ENCODE results near the gene LYPD6B.

LYPD6B gene

DNA sequence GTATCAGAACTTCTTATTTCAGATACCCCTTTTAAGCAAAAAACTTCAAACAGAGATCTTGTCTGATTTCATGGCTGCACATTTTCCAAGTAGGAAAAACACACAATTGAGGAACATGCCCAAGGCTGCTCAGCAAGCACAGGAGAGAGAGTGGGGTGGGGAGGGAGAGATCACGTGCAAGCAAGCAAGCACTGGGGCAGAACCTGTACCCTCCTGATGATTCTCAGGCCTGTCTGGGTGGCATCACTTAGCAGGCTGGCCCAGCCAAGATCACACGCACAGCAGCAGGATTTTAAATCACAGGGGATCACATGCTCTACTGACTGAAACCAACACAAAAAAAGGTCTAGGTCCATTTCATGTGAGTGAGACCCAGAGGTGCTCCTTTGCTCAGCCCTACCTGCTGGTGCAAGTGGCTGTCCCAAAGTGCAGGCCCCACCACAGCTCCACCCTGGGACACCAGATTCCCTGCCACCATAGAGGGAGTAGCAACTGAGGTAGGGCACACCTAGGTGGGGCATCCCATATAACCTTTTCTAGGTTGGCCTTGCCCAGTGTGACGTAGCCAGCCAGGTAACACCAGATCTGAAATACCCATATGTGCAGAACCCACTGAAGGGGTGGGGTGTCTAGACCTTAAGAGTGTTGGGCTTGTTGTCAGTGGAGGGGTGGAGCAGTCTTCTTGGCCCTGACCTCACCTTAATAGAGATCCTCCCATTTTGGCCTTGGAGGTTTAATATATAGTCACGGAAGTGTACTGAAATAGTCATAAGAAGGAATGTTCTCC lies 1.8 kb upstream of the LYPD6B start:
- Histone ChIP-seq H3K27ac (ENCODE audit: low read depth, low read length) (peak overlapping the region; percentile 95), H3K9ac (ENCODE audit: low read length) (peak overlapping the region; percentile 84), H3K9me2 (replicated peaks; ENCODE audit: insufficient read depth, low read length) (no peaks in the 10 kb centered on the region), H3K4me3 (ENCODE audit: insufficient read depth, low read length, poor library complexity, severe bottlenecking) (no peak overlapping the region), H3K9me3 (ENCODE audit: insufficient read depth, low read length) (no peaks in the 10 kb centered on the region), H3K4me2 (ENCODE audit: low read depth, low read length, poor library complexity, severe bottlenecking) (peak overlapping the region; percentile 94), H3K36me3 (ENCODE audit: low read length) (no peaks in the 10 kb centered on the region), H3K79me2 (ENCODE audit: insufficient read depth, low read length) (peaks cover 38% of the 10 kb centered on the region), H4K20me1 (ENCODE audit: low read depth, low read length) (no peaks in the 10 kb centered on the region), H2AFZ (ENCODE audit: low read depth, low read length, severe bottlenecking) (peak overlapping the region; percentile 50), H3K27me3 (ENCODE audit: low read length) (no peaks in the 10 kb centered on the region), H3F3A (ENCODE audit: insufficient read depth) (peaks cover 39% of the 10 kb centered on the region)
- no peak for TF ChIP-seq EZH2phosphoT487 (conservative IDR thresholded peaks at IDR 0.05; ENCODE audit: low read length)
- TF ChIP-seq, protein P1, sequence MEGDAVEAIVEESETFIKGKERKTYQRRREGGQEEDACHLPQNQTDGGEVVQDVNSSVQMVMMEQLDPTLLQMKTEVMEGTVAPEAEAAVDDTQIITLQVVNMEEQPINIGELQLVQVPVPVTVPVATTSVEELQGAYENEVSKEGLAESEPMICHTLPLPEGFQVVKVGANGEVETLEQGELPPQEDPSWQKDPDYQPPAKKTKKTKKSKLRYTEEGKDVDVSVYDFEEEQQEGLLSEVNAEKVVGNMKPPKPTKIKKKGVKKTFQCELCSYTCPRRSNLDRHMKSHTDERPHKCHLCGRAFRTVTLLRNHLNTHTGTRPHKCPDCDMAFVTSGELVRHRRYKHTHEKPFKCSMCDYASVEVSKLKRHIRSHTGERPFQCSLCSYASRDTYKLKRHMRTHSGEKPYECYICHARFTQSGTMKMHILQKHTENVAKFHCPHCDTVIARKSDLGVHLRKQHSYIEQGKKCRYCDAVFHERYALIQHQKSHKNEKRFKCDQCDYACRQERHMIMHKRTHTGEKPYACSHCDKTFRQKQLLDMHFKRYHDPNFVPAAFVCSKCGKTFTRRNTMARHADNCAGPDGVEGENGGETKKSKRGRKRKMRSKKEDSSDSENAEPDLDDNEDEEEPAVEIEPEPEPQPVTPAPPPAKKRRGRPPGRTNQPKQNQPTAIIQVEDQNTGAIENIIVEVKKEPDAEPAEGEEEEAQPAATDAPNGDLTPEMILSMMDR (IDR thresholded peaks at IDR 0.05; ENCODE audit: insufficient read depth, low read length, poor library complexity, severe bottlenecking), result no peak

DNA sequence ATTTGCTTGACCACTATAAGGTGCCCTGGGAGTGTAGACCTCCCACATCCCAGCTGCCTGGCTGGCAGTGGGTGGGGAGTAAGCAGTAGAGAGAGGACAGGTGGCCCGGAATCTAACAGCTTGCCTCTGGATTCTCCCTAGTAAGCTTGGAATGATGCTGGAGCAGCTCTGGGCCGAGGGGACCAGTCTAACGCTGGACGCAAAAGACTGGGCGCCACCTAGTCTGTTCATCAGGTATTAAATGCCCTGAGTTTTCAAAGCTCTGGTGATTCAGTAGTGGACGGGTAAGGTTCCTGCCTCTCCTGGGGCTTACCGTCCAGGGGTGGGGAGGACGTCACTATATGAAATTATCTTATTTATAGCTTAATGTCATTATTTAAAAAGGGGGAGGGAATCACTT lies 648 bp upstream of the LYPD6B start:
- no peaks in the 10 kb centered on the region for H3K9me2 ChIP-seq (replicated peaks; ENCODE audit: insufficient read depth, low read length)
- no peaks in the 10 kb centered on the region for H3K9me3 ChIP-seq (ENCODE audit: insufficient read depth, low read length)
- TF ChIP-seq EZH2phosphoT487 (conservative IDR thresholded peaks at IDR 0.05; ENCODE audit: low read length), result no peak
- TF ChIP-seq, protein P1 (IDR thresholded peaks at IDR 0.05; ENCODE audit: insufficient read depth, low read length, poor library complexity, severe bottlenecking), result peak; percentile 19
- H3K27ac ChIP-seq (ENCODE audit: low read depth, low read length), result peak overlapping the region; percentile 95
- peak overlapping the region; percentile 84 for H3K9ac ChIP-seq (ENCODE audit: low read length)
- peak overlapping the region; percentile 94 for H3K4me2 ChIP-seq (ENCODE audit: low read depth, low read length, poor library complexity, severe bottlenecking)
- peak overlapping the region; percentile 75 for H3K4me3 ChIP-seq (ENCODE audit: insufficient read depth, low read length, poor library complexity, severe bottlenecking)
- peaks cover 39% of the 10 kb centered on the region for H3F3A ChIP-seq (ENCODE audit: insufficient read depth)
- H3K27me3 ChIP-seq (ENCODE audit: low read length), result no peaks in the 10 kb centered on the region
- H2AFZ ChIP-seq (ENCODE audit: low read depth, low read length, severe bottlenecking), result peak overlapping the region; percentile 43
- H3K36me3 ChIP-seq (ENCODE audit: low read length), result no peaks in the 10 kb centered on the region
- peaks cover 49% of the 10 kb centered on the region for H3K79me2 ChIP-seq (ENCODE audit: insufficient read depth, low read length)
- no peaks in the 10 kb centered on the region for H4K20me1 ChIP-seq (ENCODE audit: low read depth, low read length)

DNA sequence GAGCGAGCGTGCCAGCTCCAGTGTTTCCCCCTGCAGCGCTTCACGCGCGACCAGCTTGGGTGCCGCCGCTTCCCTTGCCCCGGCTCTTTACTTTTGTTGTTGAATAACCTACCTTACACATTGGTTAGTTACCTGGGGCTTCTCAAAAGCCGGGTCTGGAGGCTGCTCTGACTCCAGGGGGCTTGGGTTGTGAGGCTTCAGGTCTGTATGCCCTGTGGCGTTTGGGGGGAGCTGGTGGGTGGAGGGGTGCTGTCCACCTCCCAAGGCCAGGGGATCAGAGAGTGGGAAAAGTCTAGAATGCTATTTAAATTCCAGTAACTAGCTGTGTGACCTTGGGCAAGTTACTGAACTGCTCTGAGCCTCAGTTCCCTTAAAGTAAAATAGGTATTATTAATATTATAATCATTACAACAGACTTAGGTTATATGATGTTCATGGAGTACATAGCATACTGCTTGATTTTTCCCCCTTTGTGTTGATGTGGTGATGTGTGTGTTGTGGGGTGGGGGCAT lies 770 bp downstream of the LYPD6B start:
- Histone ChIP-seq H3K36me3 (ENCODE audit: low read length) (no peaks in the 10 kb centered on the region), H3K4me2 (ENCODE audit: low read depth, low read length, poor library complexity, severe bottlenecking) (peak overlapping the region; percentile 94), H3K4me3 (ENCODE audit: insufficient read depth, low read length, poor library complexity, severe bottlenecking) (peak overlapping the region; percentile 75), H3K27me3 (ENCODE audit: low read length) (no peaks in the 10 kb centered on the region), H4K20me1 (ENCODE audit: low read depth, low read length) (no peaks in the 10 kb centered on the region; the same call in 1 of the 2 replicates), H3K9me3 (ENCODE audit: insufficient read depth, low read length) (no peaks in the 10 kb centered on the region), H3K27ac (ENCODE audit: low read depth, low read length) (peak overlapping the region; percentile 95), H3K79me2 (ENCODE audit: insufficient read depth, low read length) (peaks cover 63% of the 10 kb centered on the region), H3K9me2 (replicated peaks; ENCODE audit: insufficient read depth, low read length) (no peaks in the 10 kb centered on the region), H3K9ac (ENCODE audit: low read length) (peak overlapping the region; percentile 84), H3F3A (ENCODE audit: insufficient read depth) (peaks cover 39% of the 10 kb centered on the region), H2AFZ (ENCODE audit: low read depth, low read length, severe bottlenecking) (peak overlapping the region; percentile 32)
- TF ChIP-seq, protein P1 (IDR thresholded peaks at IDR 0.05; ENCODE audit: insufficient read depth, low read length, poor library complexity, severe bottlenecking), result no peak
- TF ChIP-seq EZH2phosphoT487 (conservative IDR thresholded peaks at IDR 0.05; ENCODE audit: low read length), result no peak
